ENCODE measurements around the gene THAP11.
"Not testable (repeated sequence)": the region's sequence is repeated elsewhere in the genome, so short reads cannot be mapped to it uniquely, and the experiment has no call there.

THAP11 gene

DNA sequence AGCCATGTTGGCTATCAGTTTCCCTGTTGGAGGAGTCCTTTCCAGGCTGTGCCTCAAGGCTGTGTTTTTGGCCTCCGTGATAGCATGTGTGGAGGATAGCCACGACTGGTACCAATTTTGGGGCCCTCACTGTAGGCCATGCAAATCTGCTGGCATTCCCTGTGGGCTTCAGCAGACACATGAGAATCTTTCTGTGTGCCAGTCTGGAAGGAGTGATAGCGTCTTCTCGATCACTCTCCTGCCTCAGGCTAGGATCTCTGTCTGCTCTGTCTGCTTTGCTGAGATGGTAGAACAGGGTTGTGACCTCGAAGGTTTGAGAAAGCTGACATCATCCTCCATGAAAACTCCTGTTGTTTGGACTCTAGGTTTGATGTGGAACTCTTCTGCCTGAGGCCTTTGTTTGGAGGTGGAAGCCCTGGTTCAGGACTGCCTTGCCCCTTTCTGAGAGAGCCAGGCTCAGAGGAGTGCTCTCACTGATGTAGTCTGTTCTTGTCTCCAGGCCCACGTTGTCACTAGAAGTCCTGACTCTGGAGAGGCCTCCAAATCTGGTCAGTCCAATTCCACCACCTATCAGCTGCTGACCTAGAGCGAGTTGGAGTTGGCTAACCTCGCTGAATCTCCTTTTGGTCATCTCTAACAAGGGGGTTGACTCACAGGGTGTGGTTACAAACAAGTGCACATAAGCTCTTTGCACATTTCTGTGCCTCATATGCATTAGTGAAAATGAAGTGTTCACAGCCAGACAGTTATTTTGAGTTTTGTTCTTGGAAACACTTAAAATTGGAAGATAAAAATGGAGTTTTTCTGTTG, 18.7 kb downstream of the THAP11 start:
- in situ Hi-C loops (cut with MboI; ENCODE audit: low sequenced_read_pairs): no loop called here

DNA sequence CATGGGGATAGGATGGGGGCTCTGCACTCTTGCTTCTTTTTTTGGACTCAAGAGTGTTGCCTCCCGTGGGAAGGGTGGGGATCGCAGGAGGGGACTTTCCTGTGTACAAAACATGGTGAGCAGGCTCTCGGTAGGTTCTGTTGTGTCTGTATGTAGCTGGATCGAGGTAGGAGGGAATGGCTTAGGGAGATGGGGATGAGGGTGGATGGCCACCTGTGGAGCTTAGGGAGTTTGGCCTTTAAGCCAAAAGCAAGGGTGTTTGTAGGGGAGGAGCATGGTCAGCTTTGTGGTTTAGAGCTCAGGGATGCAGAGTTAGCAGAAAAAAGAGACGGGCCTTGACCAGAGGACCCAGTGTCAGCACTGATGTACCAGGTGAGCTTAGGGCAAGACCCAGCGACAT, 19.8 kb downstream of the THAP11 start:
- in situ Hi-C loops (cut with MboI; ENCODE audit: low sequenced_read_pairs): no loop called here

DNA sequence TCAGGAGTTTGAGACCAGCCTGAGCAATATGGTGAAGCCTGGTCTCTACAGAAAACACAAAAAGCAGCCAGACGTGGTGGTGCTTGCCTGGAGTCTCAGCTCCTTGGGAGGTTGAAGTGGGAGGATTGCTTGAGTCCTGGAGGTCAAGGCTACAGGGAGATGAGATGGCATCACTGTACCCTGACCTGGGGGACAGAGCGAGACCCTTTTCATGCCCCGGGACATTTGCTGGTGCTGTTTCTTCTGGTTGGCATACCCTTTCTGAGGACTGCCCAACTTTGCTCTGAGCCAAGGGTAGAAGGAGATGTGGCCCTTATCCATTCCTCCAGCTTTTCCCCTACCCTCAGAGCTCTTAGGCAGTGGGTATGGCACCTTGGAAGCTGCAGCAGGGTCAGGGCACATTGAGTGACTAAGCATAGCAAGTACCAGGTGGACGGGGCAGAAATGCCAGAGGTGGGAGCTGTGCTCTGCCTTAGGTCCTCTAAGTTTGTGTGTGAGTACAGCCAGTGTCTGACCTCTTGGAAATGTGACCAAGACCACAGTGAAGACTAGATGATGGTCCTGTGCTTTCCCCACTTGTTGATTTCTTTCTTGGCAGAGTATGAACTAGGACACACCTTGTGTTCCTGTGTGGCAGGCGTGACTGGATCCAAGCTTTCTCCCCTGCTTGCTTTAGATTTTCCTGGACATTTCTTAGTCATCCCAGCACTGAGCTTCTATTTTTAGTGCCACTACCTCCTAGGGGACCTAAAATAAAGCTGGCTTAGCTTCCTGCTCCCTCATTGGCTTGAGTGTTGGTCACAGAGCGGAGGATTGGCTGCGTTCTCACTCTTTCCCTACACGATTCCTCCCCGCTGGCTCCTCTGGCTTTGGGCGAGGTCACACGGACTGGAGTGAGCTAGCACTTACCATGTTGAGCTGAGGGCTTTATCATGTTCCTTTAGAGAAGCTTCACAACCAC, 20.8 kb downstream of the THAP11 start:
- in situ Hi-C loops (cut with MboI; ENCODE audit: low sequenced_read_pairs): no loop called here

DNA sequence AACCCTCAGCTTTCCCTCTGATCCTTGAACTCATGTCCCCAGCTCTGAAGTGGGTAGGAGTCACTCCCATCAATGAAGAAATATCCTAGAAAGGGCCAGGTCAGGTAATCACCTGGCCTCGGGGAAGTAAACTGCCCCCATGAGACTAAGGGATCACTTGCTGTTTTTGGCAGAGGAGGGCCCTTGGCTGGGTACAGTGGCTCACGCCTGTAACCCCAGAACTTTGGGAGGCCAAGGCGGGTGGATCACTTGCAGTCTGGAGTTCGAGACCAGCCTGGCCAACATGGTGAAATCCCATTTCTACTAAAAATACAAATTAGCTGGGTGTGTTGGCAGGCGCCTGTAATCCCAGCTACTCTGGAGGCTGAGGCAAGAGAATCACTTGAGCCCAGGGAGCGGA, 21.9 kb downstream of the THAP11 start:
- in situ Hi-C loops (cut with MboI; ENCODE audit: low sequenced_read_pairs): not testable (repeated sequence)

DNA sequence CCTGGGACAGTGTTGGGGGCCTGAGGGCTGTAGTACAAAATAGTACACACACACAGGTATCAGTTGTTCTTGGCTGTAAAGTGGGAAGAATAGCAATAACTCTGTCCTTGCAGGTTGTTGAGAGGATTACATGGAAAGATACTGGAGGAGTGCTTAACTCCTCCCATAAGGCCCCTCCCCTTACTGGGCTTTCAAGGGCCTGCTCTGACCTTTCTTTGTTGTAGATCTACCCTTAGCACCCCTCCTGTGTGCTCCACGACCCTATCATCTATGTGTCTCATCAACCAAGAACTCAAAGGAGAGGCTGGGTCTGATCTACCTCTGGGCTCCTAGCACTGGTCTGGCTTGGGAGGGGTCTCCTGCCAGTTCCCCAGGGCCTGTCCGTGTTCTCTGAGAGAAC, 22.5 kb downstream of the THAP11 start:
- in situ Hi-C loops (cut with MboI; ENCODE audit: low sequenced_read_pairs): no loop called here

DNA sequence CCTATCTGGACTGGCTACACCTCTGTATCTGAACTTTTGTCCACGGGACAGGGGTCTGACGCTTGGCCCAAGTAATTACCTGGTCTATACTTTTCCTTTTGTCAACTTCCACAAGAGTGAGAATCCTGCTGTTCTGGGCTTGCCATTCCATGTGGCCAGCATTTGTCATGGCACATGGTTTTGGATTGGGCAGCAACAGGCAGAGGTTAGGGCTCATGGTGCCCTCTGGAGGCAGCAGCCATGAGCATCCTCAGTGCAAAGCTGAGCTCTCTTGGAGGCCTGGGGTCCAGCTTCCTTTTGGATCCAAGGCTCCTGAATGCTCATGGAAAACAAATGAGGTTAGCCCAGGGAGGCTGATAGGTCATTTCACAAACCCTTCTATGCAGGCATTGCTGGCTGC, 23.2 kb downstream of the THAP11 start:
- in situ Hi-C loops (cut with MboI; ENCODE audit: low sequenced_read_pairs): no loop called here

DNA sequence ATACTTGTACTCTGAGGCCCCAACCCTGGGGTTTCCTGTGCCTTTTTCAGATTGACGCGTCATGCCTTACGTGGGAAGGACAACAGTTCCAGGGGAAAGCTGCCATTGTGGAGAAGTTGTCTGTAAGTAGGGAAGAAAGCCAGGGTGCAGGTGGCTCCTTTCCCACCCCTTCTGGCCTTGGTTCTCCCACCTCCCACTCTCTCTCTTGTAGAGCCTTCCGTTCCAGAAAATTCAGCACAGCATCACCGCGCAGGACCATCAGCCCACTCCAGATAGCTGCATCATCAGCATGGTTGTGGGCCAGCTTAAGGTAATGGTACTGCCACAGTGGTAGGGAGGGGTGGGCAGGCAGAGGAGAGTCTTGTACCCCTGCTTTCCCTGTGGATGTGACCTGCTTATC, 26.2 kb downstream of the THAP11 start:
- in situ Hi-C loops (cut with MboI; ENCODE audit: low sequenced_read_pairs): no loop called here

DNA sequence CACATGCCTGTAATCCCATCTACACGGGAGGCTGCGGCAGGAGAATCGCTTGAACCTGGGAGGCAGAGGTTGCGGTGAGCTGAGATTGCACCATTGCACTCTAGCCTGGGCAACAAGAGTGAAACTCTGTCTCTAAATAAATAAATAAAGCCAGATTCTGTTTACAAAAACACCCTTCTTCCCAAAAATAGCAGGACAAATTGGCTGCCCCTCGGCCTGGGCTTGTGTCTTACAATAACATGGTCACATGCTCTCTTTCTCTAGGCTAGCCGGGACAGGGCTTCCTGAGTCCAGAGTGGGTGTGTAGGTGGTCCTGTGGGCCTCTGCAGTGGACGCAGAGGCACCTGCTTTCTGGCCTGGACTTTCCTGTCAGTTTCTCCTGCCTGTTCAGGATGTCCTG, 27.5 kb downstream of the THAP11 start:
- in situ Hi-C loops (cut with MboI; ENCODE audit: low sequenced_read_pairs): no loop called here

DNA sequence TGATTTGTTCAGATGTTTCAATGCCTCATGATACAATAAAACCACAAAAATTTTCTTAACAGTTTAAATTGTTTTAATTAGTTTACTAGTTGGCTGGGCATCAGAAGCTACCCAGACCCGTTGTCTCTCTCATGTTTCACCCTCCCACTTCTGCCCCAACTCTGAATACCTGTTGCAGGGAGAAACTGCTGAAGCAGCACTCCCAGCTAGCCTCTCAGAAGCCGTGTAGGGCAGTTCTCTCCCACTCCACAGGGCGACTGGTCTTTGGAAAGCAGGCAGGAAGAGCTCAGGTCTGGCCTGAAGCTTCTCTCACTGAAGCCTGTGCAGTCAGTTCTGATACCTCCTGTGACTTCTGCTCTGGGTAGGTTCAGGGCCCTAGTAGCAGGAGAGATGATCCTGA, 29.1 kb downstream of the THAP11 start:
- in situ Hi-C loops (cut with MboI; ENCODE audit: low sequenced_read_pairs): no loop called here

DNA sequence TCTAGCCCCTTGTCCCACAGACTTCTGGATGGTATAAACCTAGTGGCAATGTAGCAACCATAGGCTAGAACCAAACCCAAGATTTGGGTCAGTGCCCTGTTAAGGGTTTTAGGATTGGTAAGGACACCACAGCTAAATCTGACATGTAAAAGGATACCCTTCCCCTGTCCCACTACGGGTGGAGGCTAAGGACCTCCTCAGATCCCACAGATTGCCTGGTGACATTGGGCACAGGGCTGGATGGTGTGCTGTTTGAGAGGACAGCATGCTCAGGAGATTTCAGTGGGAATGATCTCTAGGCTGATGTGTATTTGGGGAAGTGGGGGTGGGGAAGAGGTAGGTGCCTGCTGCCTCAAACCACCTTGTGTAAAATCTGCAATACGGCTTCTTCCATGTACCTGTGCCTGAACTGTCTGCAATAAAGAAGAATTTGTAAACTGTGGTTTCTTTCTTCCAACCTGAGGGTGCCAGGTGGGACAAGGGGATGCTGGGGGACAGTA, 30.1 kb downstream of the THAP11 start:
- in situ Hi-C loops (cut with MboI; ENCODE audit: low sequenced_read_pairs): no loop called here

DNA sequence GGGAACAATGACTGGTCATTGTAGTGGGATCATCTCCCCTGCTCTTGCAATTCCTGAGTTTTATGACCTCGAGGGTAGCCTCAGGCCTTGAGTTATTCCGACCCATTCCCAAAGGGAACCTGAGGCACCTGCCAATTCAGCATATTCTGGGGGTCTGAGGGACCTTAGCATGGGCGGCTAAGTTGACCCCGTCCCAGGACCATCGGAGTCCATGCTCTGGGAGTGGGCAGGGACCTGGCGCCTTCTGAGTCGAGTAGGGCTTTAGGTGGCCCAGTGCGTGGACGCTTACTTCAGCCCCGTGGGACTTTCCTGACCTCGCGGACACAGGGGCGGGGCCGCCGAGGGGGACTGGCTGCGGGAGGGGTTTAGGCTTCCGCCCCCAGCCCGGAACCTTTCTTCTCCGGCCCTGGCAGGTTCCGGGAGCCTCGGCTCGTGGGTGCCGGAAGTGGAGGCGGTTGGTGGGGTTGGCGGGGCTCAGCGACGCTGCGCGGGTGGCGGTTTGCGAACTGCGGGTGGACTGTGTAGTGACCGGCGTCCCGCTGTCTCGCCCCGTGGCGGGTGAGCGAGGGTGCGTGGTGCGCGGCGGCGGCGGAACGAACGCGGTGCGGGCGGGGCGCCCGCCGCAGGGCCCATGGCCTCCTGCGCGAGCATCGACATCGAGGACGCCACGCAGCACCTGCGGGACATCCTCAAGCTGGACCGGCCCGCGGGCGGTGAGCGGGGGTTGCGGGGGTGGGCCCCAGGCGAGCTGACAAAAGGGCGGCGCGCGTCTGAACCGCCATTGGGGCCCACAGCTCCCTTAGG, 30.7 kb downstream of the THAP11 start, which contains the start of gene EDC4:
Gene EDC4 (plus strand): TSS at position 422 of the 804 bp plus-strand sequence. CDS start 210 bp downstream, at position 632.
- in situ Hi-C loops (cut with MboI; ENCODE audit: low sequenced_read_pairs): no loop called here

DNA sequence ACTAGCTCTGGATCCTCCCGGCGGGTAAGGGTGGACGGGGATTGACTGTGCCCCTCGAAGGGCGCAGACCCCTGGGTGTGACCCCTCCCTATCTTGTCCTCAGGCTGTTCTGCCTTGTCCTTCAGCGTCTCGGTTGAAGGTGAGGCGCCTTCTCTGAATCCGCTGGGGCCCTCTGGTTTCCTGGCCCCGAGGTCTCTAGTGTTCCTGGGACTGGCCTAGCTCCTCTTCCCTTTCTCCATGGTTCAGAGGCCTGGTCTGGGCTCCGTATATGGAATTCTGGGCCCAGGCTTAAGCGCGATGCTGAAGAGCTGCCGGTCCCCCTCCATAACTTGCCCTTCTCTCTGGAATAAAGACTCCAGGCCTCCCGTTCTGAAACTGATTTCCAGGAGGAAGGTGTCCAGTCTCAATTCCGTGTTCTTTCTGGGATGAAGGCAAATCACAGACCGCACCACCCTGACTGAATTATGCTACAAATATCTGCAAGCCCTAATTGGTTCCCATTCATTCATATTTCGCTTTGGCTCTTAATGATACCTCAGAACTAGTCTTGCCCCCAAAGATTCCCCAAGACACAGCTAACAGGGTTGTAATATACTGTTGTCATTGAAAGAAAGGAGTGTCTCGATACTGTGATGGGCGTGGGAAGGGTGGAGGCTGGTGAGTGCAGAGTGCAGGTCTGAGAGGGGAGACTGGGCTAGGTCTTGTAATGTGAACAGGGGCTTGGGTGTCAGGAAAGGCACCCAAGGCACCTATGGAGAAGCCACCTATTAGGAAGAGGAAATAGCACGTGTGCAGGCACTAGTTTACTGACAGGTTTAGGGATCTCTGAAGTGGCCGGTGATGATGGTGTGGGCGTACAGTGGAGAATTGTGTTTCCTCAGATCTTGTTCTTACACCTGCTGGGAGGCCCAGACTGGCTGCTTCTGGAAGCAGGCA, 31.6 kb downstream of the THAP11 start:
- in situ Hi-C loops (cut with MboI; ENCODE audit: low sequenced_read_pairs): no loop called here

DNA sequence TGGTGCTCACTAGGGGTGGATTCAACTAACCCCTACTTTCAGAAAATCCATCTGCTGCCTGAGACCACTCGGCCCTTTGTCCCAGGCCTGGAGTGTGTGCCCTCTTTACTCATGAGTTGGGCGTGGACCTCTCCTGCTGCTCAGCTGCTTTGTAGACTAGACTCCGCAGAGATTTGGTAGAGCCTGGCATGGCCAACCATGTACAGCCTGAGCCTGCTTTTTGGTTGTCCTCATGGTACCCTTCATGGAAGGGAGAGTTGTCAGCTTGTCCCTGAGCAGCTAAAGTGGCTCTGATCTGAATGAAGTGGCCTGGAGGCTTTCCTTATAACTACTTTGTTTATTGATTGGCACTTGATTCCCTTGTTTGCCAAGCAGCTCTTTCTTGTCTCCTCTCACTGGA, 32.3 kb downstream of the THAP11 start:
- in situ Hi-C loops (cut with MboI; ENCODE audit: low sequenced_read_pairs): no loop called here

DNA sequence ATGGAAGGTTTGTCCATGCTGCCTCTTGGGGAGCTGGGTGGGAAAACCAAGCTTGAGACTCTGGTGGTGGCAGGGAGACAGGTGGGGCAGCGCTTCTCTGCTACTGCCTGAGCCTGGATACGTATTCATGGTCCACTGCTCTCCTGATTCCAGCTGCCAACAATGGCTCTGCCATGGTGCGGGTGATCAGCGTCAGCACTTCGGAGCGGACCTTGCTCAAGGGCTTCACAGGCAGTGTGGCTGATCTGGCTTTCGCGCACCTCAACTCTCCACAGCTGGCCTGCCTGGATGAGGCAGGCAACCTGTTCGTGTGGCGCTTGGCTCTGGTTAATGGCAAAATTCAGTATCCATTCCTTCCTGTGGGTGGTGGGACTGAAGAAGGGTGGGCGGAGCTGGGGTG, 34.9 kb downstream of the THAP11 start:
- in situ Hi-C loops (cut with MboI; ENCODE audit: low sequenced_read_pairs): no loop called here

DNA sequence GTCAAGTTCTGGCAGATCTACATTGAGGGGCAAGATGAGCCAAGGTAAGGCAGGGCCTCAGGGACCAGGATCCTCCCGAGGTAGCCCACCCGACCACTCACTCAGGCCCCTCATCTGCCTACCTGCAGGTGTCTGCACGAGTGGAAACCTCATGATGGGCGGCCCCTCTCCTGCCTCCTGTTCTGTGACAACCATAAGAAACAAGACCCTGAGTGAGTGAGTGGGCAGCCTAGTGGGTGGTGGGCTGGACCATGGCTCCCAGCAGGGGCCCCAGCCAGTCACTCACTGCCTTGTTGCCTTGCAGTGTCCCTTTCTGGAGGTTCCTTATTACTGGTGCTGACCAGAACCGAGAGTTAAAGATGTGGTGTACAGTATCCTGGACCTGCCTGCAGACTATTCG, 36.1 kb downstream of the THAP11 start:
- in situ Hi-C loops (cut with MboI; ENCODE audit: low sequenced_read_pairs): no loop called here

DNA sequence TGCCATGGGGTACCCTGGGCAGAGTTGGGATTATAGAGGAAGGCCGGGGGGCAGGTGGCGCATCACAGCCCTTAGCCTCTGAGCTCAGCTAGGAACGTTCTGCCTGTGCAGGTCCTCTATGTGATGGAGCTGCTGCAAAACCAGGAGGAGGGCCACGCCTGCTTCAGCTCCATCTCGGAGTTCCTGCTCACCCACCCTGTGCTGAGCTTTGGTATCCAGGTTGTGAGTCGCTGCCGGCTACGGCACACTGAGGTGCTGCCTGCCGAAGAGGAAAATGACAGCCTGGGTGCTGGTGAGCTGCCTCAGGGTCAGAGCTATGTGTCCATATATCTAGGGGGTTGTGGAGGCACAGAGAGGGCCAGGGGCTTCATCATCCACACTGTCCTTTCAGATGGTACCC, 36.7 kb downstream of the THAP11 start:
- in situ Hi-C loops (cut with MboI; ENCODE audit: low sequenced_read_pairs): no loop called here

DNA sequence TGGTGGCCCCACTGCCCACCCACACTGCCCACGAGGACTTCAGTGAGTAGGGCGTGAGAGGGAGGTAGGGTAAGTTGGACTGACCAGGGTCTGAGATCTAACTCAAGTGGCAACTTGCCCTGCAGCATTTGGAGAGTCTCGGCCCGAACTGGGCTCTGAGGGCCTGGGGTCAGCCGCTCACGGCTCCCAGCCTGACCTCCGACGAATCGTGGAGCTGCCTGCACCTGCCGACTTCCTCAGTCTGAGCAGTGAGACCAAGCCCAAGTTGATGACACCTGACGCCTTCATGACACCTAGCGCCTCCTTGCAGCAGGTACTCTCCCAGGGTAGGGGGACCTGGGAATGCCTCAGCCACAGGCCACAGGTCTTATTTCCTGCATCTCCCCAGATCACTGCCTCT, 37.3 kb downstream of the THAP11 start:
- in situ Hi-C loops (cut with MboI; ENCODE audit: low sequenced_read_pairs): no loop called here

DNA sequence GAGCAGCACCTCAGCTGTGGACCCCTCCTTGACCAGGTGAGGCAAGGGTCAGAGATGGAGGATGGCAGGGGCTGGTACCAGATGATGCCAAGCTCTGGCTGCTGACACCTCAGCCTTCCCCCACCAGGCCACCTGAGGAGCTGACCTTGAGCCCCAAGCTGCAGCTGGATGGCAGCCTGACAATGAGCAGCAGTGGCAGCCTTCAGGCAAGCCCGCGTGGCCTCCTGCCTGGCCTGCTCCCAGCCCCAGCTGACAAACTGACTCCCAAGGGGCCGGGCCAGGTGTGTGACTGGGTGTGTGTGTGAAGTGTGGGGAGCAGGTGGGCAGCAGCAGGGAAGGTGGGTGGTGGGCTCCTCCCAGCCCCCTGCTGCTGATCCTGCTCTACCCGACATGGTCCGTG, 37.8 kb downstream of the THAP11 start:
- in situ Hi-C loops (cut with MboI; ENCODE audit: low sequenced_read_pairs): no loop called here

DNA sequence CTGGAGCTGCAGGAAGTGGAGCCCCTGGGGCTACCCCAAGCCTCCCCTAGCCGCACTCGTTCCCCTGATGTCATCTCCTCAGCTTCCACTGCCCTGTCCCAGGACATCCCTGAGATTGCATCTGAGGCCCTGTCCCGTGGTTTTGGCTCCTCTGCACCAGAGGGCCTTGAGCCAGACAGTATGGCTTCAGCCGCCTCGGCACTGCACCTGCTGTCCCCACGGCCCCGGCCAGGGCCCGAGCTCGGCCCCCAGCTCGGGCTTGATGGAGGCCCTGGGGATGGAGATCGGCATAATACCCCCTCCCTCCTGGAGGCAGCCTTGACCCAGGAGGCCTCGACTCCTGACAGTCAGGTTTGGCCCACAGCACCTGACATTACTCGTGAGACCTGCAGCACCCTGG, 38.5 kb downstream of the THAP11 start:
- in situ Hi-C loops (cut with MboI; ENCODE audit: low sequenced_read_pairs): no loop called here

DNA sequence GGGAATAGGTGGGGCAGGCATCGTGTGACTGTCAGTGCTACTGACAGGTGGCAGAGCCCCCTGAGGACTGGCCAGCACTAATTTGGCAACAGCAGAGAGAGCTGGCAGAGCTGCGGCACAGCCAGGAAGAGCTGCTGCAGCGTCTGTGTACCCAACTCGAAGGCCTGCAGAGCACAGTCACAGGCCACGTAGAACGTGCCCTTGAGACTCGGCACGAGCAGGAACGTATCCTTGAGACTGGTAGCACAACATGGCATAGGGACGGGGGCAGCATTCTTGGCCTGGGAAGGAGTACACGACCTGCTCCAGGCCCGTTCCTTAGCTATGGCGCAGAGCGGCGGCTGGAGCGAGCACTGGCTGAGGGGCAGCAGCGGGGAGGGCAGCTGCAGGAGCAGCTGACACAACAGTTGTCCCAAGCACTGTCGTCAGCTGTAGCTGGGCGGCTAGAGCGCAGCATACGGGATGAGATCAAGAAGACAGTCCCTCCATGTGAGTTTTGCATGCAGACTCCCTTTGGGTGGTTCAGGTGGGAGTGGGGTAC, 39.6 kb downstream of the THAP11 start:
- in situ Hi-C loops (cut with MboI; ENCODE audit: low sequenced_read_pairs): no loop called here

Measured in HL-60/S4 treated with retinoic acid at 250 ng/mL for 4 days and 3 days (cell line).